Astrocyte of the cerebellum (primary cell): ENCODE data around the gene SRRM3.
"Not testable (repeated sequence)": the region's sequence is repeated elsewhere in the genome, so short reads cannot be mapped to it uniquely, and the experiment has no call there.

Source experiments
- DNase-seq: peaks from one replicate; pipeline ENCODE4 v3.0.0-alpha.2; 2011; ENCODE audit warnings: low read depth
- H3K4me3 ChIP-seq: 2 replicates; pipeline ENCODE4 v1.5.1; 2011; ENCODE audit warnings: mild to moderate bottlenecking, low read depth, low read length, moderate library complexity
- in situ Hi-C: cut with HindIII; loops from 2 replicates; pipeline ENCODE4 v1.10.0; 2017; ENCODE audit warnings: low sequenced_read_pairs
- TF ChIP-seq, protein P1 (sequence below): IDR thresholded peaks from 2 replicates; pipeline ENCODE4 v1.5.1; 2012; ENCODE audit warnings: low read length, low read depth, moderate library complexity, mild to moderate bottlenecking; ENCODE audit errors: missing control alignments

The SRRM3 gene

GRCh38 chr7:76165106-76165972, 36.4 kb upstream of the SRRM3 start:
- no peak overlapping the region for H3K4me3 ChIP-seq
- TF ChIP-seq, protein P1, sequence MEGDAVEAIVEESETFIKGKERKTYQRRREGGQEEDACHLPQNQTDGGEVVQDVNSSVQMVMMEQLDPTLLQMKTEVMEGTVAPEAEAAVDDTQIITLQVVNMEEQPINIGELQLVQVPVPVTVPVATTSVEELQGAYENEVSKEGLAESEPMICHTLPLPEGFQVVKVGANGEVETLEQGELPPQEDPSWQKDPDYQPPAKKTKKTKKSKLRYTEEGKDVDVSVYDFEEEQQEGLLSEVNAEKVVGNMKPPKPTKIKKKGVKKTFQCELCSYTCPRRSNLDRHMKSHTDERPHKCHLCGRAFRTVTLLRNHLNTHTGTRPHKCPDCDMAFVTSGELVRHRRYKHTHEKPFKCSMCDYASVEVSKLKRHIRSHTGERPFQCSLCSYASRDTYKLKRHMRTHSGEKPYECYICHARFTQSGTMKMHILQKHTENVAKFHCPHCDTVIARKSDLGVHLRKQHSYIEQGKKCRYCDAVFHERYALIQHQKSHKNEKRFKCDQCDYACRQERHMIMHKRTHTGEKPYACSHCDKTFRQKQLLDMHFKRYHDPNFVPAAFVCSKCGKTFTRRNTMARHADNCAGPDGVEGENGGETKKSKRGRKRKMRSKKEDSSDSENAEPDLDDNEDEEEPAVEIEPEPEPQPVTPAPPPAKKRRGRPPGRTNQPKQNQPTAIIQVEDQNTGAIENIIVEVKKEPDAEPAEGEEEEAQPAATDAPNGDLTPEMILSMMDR = no peak
- in situ Hi-C loops = no loop called here
- DNase-seq = no peak

GRCh38 chr7:76165973-76166403, 35.7 kb upstream of the SRRM3 start:
- in situ Hi-C loops = no loop called here
- no peak for DNase-seq
- peak overlapping the region; percentile 55 for H3K4me3 ChIP-seq
- TF ChIP-seq, protein P1 = no peak

- TF ChIP-seq, protein P1 = peak; percentile 23
- DNase-seq = peak; percentile 81
These were observed 35.1 kb upstream of the SRRM3 start for GRCh38 chr7:76166404-76167255.

GRCh38 chr7:76173566-76174205, 28.0 kb upstream of the SRRM3 start:
- in situ Hi-C loops = no loop called here
- no peak for DNase-seq
- TF ChIP-seq, protein P1 = no peak
- H3K4me3 ChIP-seq = no peak overlapping the region

More at GRCh38 chr7:76166404-76167255, 35.1 kb upstream of the SRRM3 start:
- in situ Hi-C loops = no loop called here
- H3K4me3 ChIP-seq = peak overlapping the region; percentile 55

DNA sequence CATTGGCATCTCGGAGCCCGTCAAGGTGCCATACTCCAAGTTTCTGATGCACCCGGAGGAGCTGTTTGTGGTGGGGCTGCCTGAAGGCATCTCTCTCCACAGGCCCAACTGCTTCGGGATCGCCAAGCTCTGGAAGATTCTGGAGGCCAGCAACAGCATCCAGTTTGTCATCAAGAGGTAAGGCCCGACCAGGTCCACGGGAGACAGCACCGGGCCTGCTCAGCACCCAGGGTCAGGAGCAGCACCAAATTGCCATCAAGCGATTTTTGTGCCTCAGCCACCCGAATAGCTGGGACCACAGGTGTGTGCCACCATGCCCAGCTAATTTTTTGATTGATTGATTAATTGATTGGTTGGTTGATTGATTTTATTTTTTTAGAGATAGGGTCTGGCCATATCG, 24.7 kb upstream of the SRRM3 start:
- DNase-seq, in situ Hi-C loops, H3K4me3 ChIP-seq: not testable (repeated sequence)

- in situ Hi-C loops = loop anchor here (10.0 kb wide), 2 partner anchors 65 to 155 kb away; no protein-coding TSS in a partner anchor
- no peak overlapping the region for H3K4me3 ChIP-seq
- TF ChIP-seq, protein P1 = no peak
- DNase-seq = no peak
These were observed 22.0 kb upstream of the SRRM3 start for GRCh38 chr7:76179686-76180085.
